ENCODE measurements around the gene RAB11FIP3. TPM values are rescaled to one million over a fixed set of nuclear protein-coding genes. Genes with fewer than 3 reads are reported as not detected.

The RAB11FIP3 gene
- total and polyA plus RNA-seq, 2 of the 13 experiments (the other 11 are each of a cell fraction or from before 2014, with no cell fraction given) = 34.3 to 57.6 TPM

DNA sequence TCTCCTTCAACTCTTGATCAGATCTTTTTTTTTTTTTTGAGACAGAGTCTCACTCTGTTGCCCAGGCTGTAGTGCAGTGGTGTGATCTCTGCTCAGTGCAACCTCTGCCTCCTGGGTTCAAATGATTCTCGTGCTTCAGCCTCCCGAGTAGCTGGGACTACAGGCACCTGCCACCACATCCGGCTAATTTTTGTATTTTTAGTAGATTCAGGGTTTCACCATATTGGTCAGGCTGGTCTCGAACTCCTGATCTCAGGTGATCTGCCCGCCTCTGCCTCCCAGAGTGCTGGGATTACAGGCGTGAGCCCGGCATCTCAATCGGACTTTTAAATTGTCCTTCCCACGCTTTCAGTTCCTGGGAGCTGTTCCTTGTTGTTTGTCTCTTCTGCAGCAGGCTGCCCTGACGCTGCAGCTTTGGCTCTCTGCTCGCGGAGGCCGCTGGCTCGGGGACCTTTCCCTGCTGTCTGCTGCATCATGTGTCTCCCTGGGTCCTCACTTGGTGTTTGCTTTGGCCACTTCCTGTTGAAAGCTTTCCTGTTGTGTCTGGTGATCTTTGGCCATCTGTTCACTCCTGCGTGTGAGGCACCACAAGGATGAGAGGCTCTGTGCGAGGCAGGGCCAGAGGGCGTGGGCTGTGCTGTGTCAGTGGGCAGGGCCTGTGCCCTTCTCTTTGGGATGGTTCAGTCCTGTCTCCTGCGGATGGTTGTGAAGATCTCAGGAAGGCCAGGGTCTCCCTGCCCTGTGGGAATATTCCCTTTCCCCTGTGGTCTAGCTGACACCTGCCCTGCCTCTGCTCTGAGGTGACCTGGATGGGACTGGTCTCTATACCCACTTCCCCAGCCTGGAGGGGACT is 83.7 kb downstream of the RAB11FIP3 start (continued):
- TF ChIP-seq, protein P1, sequence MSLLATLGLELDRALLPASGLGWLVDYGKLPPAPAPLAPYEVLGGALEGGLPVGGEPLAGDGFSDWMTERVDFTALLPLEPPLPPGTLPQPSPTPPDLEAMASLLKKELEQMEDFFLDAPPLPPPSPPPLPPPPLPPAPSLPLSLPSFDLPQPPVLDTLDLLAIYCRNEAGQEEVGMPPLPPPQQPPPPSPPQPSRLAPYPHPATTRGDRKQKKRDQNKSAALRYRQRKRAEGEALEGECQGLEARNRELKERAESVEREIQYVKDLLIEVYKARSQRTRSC (CRISPR knock-in tag; IDR thresholded peaks at IDR 0.05; ENCODE audit: low read depth) = no peak
- no peak; the same call in 1 of the 2 replicates for TF ChIP-seq ZNF564 (CRISPR knock-in tag; IDR thresholded peaks at IDR 0.05)
- no peak for TF ChIP-seq ZNF3 (CRISPR knock-in tag; IDR thresholded peaks at IDR 0.05)
- TF ChIP-seq MEIS1 (CRISPR knock-in tag; IDR thresholded peaks at IDR 0.05; ENCODE audit: borderline replicate concordance) = peak; percentile 41; the same call in 1 of the 2 replicates
- TF ChIP-seq ZNF547 (CRISPR knock-in tag; IDR thresholded peaks at IDR 0.05) = peak; percentile 56; the same call in 1 of the 2 replicates
- TF ChIP-seq, protein P2, sequence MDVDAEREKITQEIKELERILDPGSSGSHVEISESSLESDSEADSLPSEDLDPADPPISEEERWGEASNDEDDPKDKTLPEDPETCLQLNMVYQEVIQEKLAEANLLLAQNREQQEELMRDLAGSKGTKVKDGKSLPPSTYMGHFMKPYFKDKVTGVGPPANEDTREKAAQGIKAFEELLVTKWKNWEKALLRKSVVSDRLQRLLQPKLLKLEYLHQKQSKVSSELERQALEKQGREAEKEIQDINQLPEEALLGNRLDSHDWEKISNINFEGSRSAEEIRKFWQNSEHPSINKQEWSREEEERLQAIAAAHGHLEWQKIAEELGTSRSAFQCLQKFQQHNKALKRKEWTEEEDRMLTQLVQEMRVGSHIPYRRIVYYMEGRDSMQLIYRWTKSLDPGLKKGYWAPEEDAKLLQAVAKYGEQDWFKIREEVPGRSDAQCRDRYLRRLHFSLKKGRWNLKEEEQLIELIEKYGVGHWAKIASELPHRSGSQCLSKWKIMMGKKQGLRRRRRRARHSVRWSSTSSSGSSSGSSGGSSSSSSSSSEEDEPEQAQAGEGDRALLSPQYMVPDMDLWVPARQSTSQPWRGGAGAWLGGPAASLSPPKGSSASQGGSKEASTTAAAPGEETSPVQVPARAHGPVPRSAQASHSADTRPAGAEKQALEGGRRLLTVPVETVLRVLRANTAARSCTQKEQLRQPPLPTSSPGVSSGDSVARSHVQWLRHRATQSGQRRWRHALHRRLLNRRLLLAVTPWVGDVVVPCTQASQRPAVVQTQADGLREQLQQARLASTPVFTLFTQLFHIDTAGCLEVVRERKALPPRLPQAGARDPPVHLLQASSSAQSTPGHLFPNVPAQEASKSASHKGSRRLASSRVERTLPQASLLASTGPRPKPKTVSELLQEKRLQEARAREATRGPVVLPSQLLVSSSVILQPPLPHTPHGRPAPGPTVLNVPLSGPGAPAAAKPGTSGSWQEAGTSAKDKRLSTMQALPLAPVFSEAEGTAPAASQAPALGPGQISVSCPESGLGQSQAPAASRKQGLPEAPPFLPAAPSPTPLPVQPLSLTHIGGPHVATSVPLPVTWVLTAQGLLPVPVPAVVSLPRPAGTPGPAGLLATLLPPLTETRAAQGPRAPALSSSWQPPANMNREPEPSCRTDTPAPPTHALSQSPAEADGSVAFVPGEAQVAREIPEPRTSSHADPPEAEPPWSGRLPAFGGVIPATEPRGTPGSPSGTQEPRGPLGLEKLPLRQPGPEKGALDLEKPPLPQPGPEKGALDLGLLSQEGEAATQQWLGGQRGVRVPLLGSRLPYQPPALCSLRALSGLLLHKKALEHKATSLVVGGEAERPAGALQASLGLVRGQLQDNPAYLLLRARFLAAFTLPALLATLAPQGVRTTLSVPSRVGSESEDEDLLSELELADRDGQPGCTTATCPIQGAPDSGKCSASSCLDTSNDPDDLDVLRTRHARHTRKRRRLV (CRISPR knock-in tag; IDR thresholded peaks at IDR 0.05) = no peak
- TF ChIP-seq, protein P3, sequence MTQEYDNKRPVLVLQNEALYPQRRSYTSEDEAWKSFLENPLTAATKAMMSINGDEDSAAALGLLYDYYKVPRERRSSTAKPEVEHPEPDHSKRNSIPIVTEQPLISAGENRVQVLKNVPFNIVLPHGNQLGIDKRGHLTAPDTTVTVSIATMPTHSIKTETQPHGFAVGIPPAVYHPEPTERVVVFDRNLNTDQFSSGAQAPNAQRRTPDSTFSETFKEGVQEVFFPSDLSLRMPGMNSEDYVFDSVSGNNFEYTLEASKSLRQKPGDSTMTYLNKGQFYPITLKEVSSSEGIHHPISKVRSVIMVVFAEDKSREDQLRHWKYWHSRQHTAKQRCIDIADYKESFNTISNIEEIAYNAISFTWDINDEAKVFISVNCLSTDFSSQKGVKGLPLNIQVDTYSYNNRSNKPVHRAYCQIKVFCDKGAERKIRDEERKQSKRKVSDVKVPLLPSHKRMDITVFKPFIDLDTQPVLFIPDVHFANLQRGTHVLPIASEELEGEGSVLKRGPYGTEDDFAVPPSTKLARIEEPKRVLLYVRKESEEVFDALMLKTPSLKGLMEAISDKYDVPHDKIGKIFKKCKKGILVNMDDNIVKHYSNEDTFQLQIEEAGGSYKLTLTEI (CRISPR knock-in tag; conservative IDR thresholded peaks at IDR 0.05) = no peak
- TF ChIP-seq, protein P4, sequence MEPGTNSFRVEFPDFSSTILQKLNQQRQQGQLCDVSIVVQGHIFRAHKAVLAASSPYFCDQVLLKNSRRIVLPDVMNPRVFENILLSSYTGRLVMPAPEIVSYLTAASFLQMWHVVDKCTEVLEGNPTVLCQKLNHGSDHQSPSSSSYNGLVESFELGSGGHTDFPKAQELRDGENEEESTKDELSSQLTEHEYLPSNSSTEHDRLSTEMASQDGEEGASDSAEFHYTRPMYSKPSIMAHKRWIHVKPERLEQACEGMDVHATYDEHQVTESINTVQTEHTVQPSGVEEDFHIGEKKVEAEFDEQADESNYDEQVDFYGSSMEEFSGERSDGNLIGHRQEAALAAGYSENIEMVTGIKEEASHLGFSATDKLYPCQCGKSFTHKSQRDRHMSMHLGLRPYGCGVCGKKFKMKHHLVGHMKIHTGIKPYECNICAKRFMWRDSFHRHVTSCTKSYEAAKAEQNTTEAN (CRISPR knock-in tag; conservative IDR thresholded peaks at IDR 0.05) = peak; percentile 89
- TF ChIP-seq TGIF2 (CRISPR knock-in tag; IDR thresholded peaks at IDR 0.05) = 0 out of 2 replicates have a peak, but pooled peaks have one; percentile 28
- TF ChIP-seq, protein P5, sequence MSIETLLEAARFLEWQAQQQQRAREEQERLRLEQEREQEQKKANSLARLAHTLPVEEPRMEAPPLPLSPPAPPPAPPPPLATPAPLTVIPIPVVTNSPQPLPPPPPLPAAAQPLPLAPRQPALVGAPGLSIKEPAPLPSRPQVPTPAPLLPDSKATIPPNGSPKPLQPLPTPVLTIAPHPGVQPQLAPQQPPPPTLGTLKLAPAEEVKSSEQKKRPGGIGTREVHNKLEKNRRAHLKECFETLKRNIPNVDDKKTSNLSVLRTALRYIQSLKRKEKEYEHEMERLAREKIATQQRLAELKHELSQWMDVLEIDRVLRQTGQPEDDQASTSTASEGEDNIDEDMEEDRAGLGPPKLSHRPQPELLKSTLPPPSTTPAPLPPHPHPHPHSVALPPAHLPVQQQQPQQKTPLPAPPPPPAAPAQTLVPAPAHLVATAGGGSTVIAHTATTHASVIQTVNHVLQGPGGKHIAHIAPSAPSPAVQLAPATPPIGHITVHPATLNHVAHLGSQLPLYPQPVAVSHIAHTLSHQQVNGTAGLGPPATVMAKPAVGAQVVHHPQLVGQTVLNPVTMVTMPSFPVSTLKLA (IDR thresholded peaks at IDR 0.05) = peak; percentile 77
- TF ChIP-seq ZSCAN12 (CRISPR knock-in tag; IDR thresholded peaks at IDR 0.05) = peak; percentile 72; the same call in 1 of the 2 replicates
- TF ChIP-seq, protein P6, sequence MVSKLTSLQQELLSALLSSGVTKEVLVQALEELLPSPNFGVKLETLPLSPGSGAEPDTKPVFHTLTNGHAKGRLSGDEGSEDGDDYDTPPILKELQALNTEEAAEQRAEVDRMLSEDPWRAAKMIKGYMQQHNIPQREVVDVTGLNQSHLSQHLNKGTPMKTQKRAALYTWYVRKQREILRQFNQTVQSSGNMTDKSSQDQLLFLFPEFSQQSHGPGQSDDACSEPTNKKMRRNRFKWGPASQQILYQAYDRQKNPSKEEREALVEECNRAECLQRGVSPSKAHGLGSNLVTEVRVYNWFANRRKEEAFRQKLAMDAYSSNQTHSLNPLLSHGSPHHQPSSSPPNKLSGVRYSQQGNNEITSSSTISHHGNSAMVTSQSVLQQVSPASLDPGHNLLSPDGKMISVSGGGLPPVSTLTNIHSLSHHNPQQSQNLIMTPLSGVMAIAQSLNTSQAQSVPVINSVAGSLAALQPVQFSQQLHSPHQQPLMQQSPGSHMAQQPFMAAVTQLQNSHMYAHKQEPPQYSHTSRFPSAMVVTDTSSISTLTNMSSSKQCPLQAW (CRISPR knock-in tag; IDR thresholded peaks at IDR 0.05) = peak; percentile 93
- TF ChIP-seq CCDC6 (CRISPR knock-in tag; IDR thresholded peaks at IDR 0.05) = peak; percentile 66; the same call in 1 of the 2 replicates
- TF ChIP-seq MTA3 (CRISPR knock-in tag; IDR thresholded peaks at IDR 0.05) = no peak
- TF ChIP-seq HMG20A (CRISPR knock-in tag; IDR thresholded peaks at IDR 0.05; ENCODE audit: borderline replicate concordance) = peak; percentile 54; the same call in 1 of the 2 replicates
- TF ChIP-seq SATB2 (CRISPR knock-in tag; IDR thresholded peaks at IDR 0.05) = no peak
